GM12865 (cell line): ENCODE data around the gene CADM3.

ENCODE experiments used
- DNase-seq: peaks from one replicate; pipeline ENCODE4 v3.0.0; 2010; ENCODE audit warnings: low read depth
- H3K4me3 ChIP-seq: 2 replicates; pipeline ENCODE4 v1.5.1; 2011; ENCODE audit warnings: mild to moderate bottlenecking, low read depth, low read length, control low read depth
- CTCF ChIP-seq: IDR thresholded peaks from 2 replicates; pipeline ENCODE4 v1.5.1; 2011; ENCODE audit warnings: low read length, control low read depth, low read depth, inconsistent platforms; ENCODE audit not compliant: insufficient read depth; ENCODE audit errors: missing control alignments

CADM3 gene

GRCh38 chr1:159228554-159228953, 57.1 kb downstream of the CADM3 start:
- no peak for DNase-seq
- no peak for TF ChIP-seq CTCF

GRCh38 chr1:159229260-159229885, 58.0 kb downstream of the CADM3 start:
- TF ChIP-seq CTCF, result no peak
- DNase-seq, result no peak
- no peak overlapping the region for H3K4me3 ChIP-seq

More at GRCh38 chr1:159228554-159228953, 57.1 kb downstream of the CADM3 start:
- no peak overlapping the region for H3K4me3 ChIP-seq

GRCh38 chr1:159229896-159230295, 58.5 kb downstream of the CADM3 start:
- no peak for DNase-seq
- TF ChIP-seq CTCF, result no peak

GRCh38 chr1:159239551-159240220, 68.3 kb downstream of the CADM3 start:
- no peak overlapping the region for H3K4me3 ChIP-seq
- peak; percentile 75 for DNase-seq
- no peak for TF ChIP-seq CTCF

More at GRCh38 chr1:159229896-159230295, 58.5 kb downstream of the CADM3 start:
- H3K4me3 ChIP-seq, result no peak overlapping the region

GRCh38 chr1:159247266-159247665, 75.9 kb downstream of the CADM3 start:
- H3K4me3 ChIP-seq, result no peak overlapping the region
- TF ChIP-seq CTCF, result no peak
- no peak for DNase-seq

GRCh38 chr1:159248311-159248710, 76.9 kb downstream of the CADM3 start:
- DNase-seq, result no peak
- no peak for TF ChIP-seq CTCF
- H3K4me3 ChIP-seq, result no peak overlapping the region
